Measurements from ENCODE around the gene FOXO4.
A peak's percentile ranks its signal among the peaks of the same experiment; 100 is the strongest.

FOXO4 gene

GRCh38 chrX:71111141-71111843 is 15.6 kb downstream of the FOXO4 start, which contains the start of gene IL2RG:
TSS of gene IL2RG (minus strand) at chrX:71111577. CDS start at chrX:71111539, 38 bp downstream.
- Histone ChIP-seq H3K9ac (ENCODE audit: low read length) (peak within 1 kb of the TSS; percentile 97), H3K4me2 (ENCODE audit: low read length) (peak within 1 kb of the TSS; percentile 98), H3K36me3 (ENCODE audit: insufficient read depth, low read length) (peaks cover 24% of the 10 kb centered on the region), H3K9me2 (ENCODE audit: low read depth, low read length) (no peaks in the 10 kb centered on the region), H3K27me3 (ENCODE audit: insufficient read depth, low read length) (no peaks in the 10 kb centered on the region), H4K20me1 (ENCODE audit: insufficient read depth, low read length) (no peaks in the 10 kb centered on the region), H2AFZ (ENCODE audit: low read length) (no peak within 1 kb of the TSS), H3K4me1 (ENCODE audit: insufficient read depth, low read length, severe bottlenecking) (peaks cover 35% of the 10 kb centered on the region), H3K79me2 (ENCODE audit: insufficient read depth, low read length) (no peaks in the 10 kb centered on the region), H3K27ac (ENCODE audit: low read depth, low read length, poor library complexity, severe bottlenecking) (peak within 1 kb of the TSS; percentile 83), H3K9me3 (ENCODE audit: low read length) (no peaks in the 10 kb centered on the region), H3F3A (ENCODE audit: insufficient read depth, low read length) (no peaks in the 10 kb centered on the region), H3K4me3 (ENCODE audit: low read depth, low read length, poor library complexity, severe bottlenecking) (peak within 1 kb of the TSS; percentile 88)
- TF ChIP-seq EZH2 (IDR thresholded peaks at IDR 0.05; ENCODE audit: borderline replicate concordance, low read length): no peak
- no peak for TF ChIP-seq CTCF (IDR thresholded peaks at IDR 0.05; ENCODE audit: low read length)

- no peak for TF ChIP-seq EZH2 (IDR thresholded peaks at IDR 0.05; ENCODE audit: borderline replicate concordance, low read length)
- TF ChIP-seq CTCF (IDR thresholded peaks at IDR 0.05; ENCODE audit: low read length): no peak
- no peaks in the 10 kb centered on the region for H3K9me3 ChIP-seq (ENCODE audit: low read length)
- no peaks in the 10 kb centered on the region for H3K79me2 ChIP-seq (ENCODE audit: insufficient read depth, low read length)
- no peaks in the 10 kb centered on the region for H3K27me3 ChIP-seq (ENCODE audit: insufficient read depth, low read length)
- no peak overlapping the region for H2AFZ ChIP-seq (ENCODE audit: low read length)
- peak overlapping the region; percentile 97 for H3K9ac ChIP-seq (ENCODE audit: low read length)
- no peaks in the 10 kb centered on the region for H4K20me1 ChIP-seq (ENCODE audit: insufficient read depth, low read length)
- no peaks in the 10 kb centered on the region for H3F3A ChIP-seq (ENCODE audit: insufficient read depth, low read length)
- peak overlapping the region; percentile 88 for H3K4me3 ChIP-seq (ENCODE audit: low read depth, low read length, poor library complexity, severe bottlenecking)
- peak overlapping the region; percentile 98 for H3K4me2 ChIP-seq (ENCODE audit: low read length)
- peaks cover 35% of the 10 kb centered on the region for H3K4me1 ChIP-seq (ENCODE audit: insufficient read depth, low read length, severe bottlenecking)
- H3K36me3 ChIP-seq (ENCODE audit: insufficient read depth, low read length): peaks cover 24% of the 10 kb centered on the region
- peak overlapping the region; percentile 83 for H3K27ac ChIP-seq (ENCODE audit: low read depth, low read length, poor library complexity, severe bottlenecking)
- H3K9me2 ChIP-seq (ENCODE audit: low read depth, low read length): no peaks in the 10 kb centered on the region
Measured at GRCh38 chrX:71111921-71112431, 16.3 kb downstream of the FOXO4 start.

GRCh38 chrX:71117358-71117757 is 21.7 kb downstream of the FOXO4 start:
- no peak for TF ChIP-seq EZH2 (IDR thresholded peaks at IDR 0.05; ENCODE audit: borderline replicate concordance, low read length)
- no peak for TF ChIP-seq CTCF (IDR thresholded peaks at IDR 0.05; ENCODE audit: low read length)
- peak overlapping the region; percentile 98 for H3K4me2 ChIP-seq (ENCODE audit: low read length)
- H3K9me2 ChIP-seq (ENCODE audit: low read depth, low read length): no peaks in the 10 kb centered on the region
- H3K4me1 ChIP-seq (ENCODE audit: insufficient read depth, low read length, severe bottlenecking): peaks cover 30% of the 10 kb centered on the region
- peak overlapping the region; percentile 94 for H3K4me3 ChIP-seq (ENCODE audit: low read depth, low read length, poor library complexity, severe bottlenecking)
- H3K27me3 ChIP-seq (ENCODE audit: insufficient read depth, low read length): no peaks in the 10 kb centered on the region
- H3F3A ChIP-seq (ENCODE audit: insufficient read depth, low read length): no peaks in the 10 kb centered on the region
- H3K36me3 ChIP-seq (ENCODE audit: insufficient read depth, low read length): peaks cover 24% of the 10 kb centered on the region
- no peaks in the 10 kb centered on the region for H4K20me1 ChIP-seq (ENCODE audit: insufficient read depth, low read length)
- peak overlapping the region; percentile 93 for H3K9ac ChIP-seq (ENCODE audit: low read length)
- H3K79me2 ChIP-seq (ENCODE audit: insufficient read depth, low read length): no peaks in the 10 kb centered on the region
- peak overlapping the region; percentile 75 for H3K27ac ChIP-seq (ENCODE audit: low read depth, low read length, poor library complexity, severe bottlenecking)
- no peak overlapping the region for H2AFZ ChIP-seq (ENCODE audit: low read length)
- no peaks in the 10 kb centered on the region for H3K9me3 ChIP-seq (ENCODE audit: low read length)

Data from OCI-LY1 (cell line).